NCI-H1105 treated with DMSO at 0.1 percent for 48 hours (cell line): Measurements from ENCODE around the gene RIMBP2.
A peak's percentile ranks its signal among the peaks of the same experiment; 100 is the strongest.

ENCODE experiments used
- DNase-seq: peaks from one replicate; lab custom pipeline; 2025; lab: John Stamatoyannopoulos, UW

RIMBP2 gene

GRCh38 chr12:130461839-130462557, 254.1 kb downstream of the RIMBP2 start:
- DNase-seq: no peak

GRCh38 chr12:130461447-130461815, 254.7 kb downstream of the RIMBP2 start:
- no peak for DNase-seq

- DNase-seq: no peak
Measured at GRCh38 chr12:130460611-130461446, 255.3 kb downstream of the RIMBP2 start.

- no peak for DNase-seq
Measured at GRCh38 chr12:130459916-130460315, 256.2 kb downstream of the RIMBP2 start.

- no peak for DNase-seq
Measured at GRCh38 chr12:130458341-130458740, 257.8 kb downstream of the RIMBP2 start.

- DNase-seq: no peak
Measured at GRCh38 chr12:130457215-130457614, 258.9 kb downstream of the RIMBP2 start.

- DNase-seq: peak; percentile 85
Measured at GRCh38 chr12:130456375-130457199, 259.5 kb downstream of the RIMBP2 start.

- no peak for DNase-seq
Measured at GRCh38 chr12:130455161-130455560, 260.9 kb downstream of the RIMBP2 start.

- DNase-seq: no peak
Measured at GRCh38 chr12:130454296-130454695, 261.8 kb downstream of the RIMBP2 start.

GRCh38 chr12:130452546-130452945, 263.6 kb downstream of the RIMBP2 start:
- no peak for DNase-seq

- no peak for DNase-seq
Measured at GRCh38 chr12:130451001-130451930, 264.8 kb downstream of the RIMBP2 start.

- DNase-seq: no peak
Measured at GRCh38 chr12:130449291-130449690, 266.8 kb downstream of the RIMBP2 start.

GRCh38 chr12:130448044-130448821, 267.9 kb downstream of the RIMBP2 start:
- no peak for DNase-seq

- DNase-seq: no peak
Measured at GRCh38 chr12:130447655-130447965, 268.5 kb downstream of the RIMBP2 start.

GRCh38 chr12:130446846-130447654, 269.0 kb downstream of the RIMBP2 start:
- no peak for DNase-seq

- DNase-seq: no peak
Measured at GRCh38 chr12:130444986-130445385, 271.1 kb downstream of the RIMBP2 start.

GRCh38 chr12:130444061-130444460, 272.0 kb downstream of the RIMBP2 start:
- DNase-seq: no peak

GRCh38 chr12:130441771-130442760, 274.0 kb downstream of the RIMBP2 start:
- no peak for DNase-seq
